GM12892 (cell line): ENCODE measurements around the gene YIPF2.

ENCODE experiments used
- POLR2A ChIP-seq: IDR thresholded peaks from 2 replicates; pipeline ENCODE4 v1.6.1; 2011; ENCODE audit warnings: low read depth, low read length, control low read depth
- TAF1 ChIP-seq: IDR thresholded peaks from 2 replicates; pipeline ENCODE4 v1.6.1; 2011; ENCODE audit warnings: low read depth, mild to moderate bottlenecking, control low read depth, low read length, borderline replicate concordance

- TF ChIP-seq TAF1 (no peak), POLR2A (no peak)
Measured at GRCh38 chr19:10977742-10978092, 49.3 kb upstream of the YIPF2 start.
